OCI-LY1 (cell line): ENCODE measurements around the gene ZSWIM4.
A peak's percentile ranks its signal among the peaks of the same experiment; 100 is the strongest.

Source experiments
- H2AFZ ChIP-seq: fragments of 200-600 bp; sonication (generic), shearing (Covaris generic); 2 replicates; pipeline ENCODE4 v1.6.0; 2014; ENCODE audit warnings: antibody characterized with exemption, mild to moderate bottlenecking, low read length
- H3F3A ChIP-seq: fragments of 200-600 bp; sonication (generic), shearing (Covaris generic); 2 replicates; pipeline ENCODE4 v1.6.0; 2014; ENCODE audit warnings: mild to moderate bottlenecking, antibody characterized with exemption, low read length, moderate library complexity; ENCODE audit not compliant: insufficient read depth
- H3K27ac ChIP-seq: fragments of 200-600 bp; sonication (generic); 2 replicates; pipeline ENCODE4 v1.5.1; 2014; ENCODE audit warnings: low read length, mixed run types, mild to moderate bottlenecking, low read depth; ENCODE audit not compliant: poor library complexity, severe bottlenecking
- H3K27me3 ChIP-seq: fragments of 200-600 bp; sonication (generic); 2 replicates; pipeline ENCODE4 v1.6.0; 2014; ENCODE audit warnings: antibody characterized with exemption, mild to moderate bottlenecking, low read length, moderate library complexity; ENCODE audit not compliant: insufficient read depth
- H3K36me3 ChIP-seq: fragments of 200-600 bp; sonication (generic); 2 replicates; pipeline ENCODE4 v1.6.1; 2014; ENCODE audit warnings: mild to moderate bottlenecking, antibody characterized with exemption, low read length, moderate library complexity, mixed read lengths; ENCODE audit not compliant: insufficient read depth
- H3K4me1 ChIP-seq: fragments of 200-600 bp; sonication (generic); 2 replicates; pipeline ENCODE4 v1.5.1; 2014; ENCODE audit warnings: mild to moderate bottlenecking, low read length, moderate library complexity; ENCODE audit not compliant: insufficient read depth, severe bottlenecking
- H3K4me2 ChIP-seq: fragments of 200-600 bp; sonication (generic), shearing (Covaris generic); 2 replicates; pipeline ENCODE4 v1.6.1; 2014; ENCODE audit warnings: low read length
- H3K4me3 ChIP-seq: fragments of 200-600 bp; sonication (generic); 2 replicates; pipeline ENCODE4 v1.5.1; 2014; ENCODE audit warnings: low read length, low read depth, mild to moderate bottlenecking, mixed read lengths; ENCODE audit not compliant: poor library complexity, severe bottlenecking
- H3K79me2 ChIP-seq: fragments of 200-600 bp; shearing (Covaris generic); 2 replicates; pipeline ENCODE4 v1.6.1; 2016; ENCODE audit warnings: mixed run types, low read length, mixed read lengths; ENCODE audit not compliant: insufficient read depth
- H3K9ac ChIP-seq: fragments of 200-600 bp; sonication (generic), shearing (Covaris generic); 2 replicates; pipeline ENCODE4 v1.6.1; 2014; ENCODE audit warnings: mild to moderate bottlenecking, low read length, mixed read lengths
- H3K9me2 ChIP-seq: fragments of 200-600 bp; sonication (generic), shearing (Covaris generic); 2 replicates; pipeline ENCODE4 v1.6.1; 2014; ENCODE audit warnings: low read depth, mild to moderate bottlenecking, low read length, mixed read lengths
- H3K9me3 ChIP-seq: fragments of 200-600 bp; shearing (Covaris generic); 2 replicates; pipeline ENCODE4 v1.6.1; 2014; ENCODE audit warnings: low read length, mixed read lengths
- H4K20me1 ChIP-seq: fragments of 200-600 bp; sonication (generic), shearing (Covaris generic); 2 replicates; pipeline ENCODE4 v1.6.0; 2016; ENCODE audit warnings: mild to moderate bottlenecking, low read length; ENCODE audit not compliant: insufficient read depth
- EZH2 ChIP-seq: fragments of 200-600 bp; sonication (generic), shearing (Covaris generic); IDR thresholded peaks from 2 replicates; pipeline ENCODE4 v1.8.0; 2017; ENCODE audit warnings: borderline replicate concordance, mixed run types, mild to moderate bottlenecking, antibody characterized with exemption, low read length, moderate library complexity, mixed read lengths
- TF ChIP-seq, protein P1 (sequence below): fragments of 200-600 bp; sonication (generic), shearing (Covaris generic); IDR thresholded peaks from 2 replicates; pipeline ENCODE4 v1.5.1; 2017; ENCODE audit warnings: mild to moderate bottlenecking, antibody characterized with exemption, low read length, moderate library complexity, mixed read lengths

The ZSWIM4 gene

DNA sequence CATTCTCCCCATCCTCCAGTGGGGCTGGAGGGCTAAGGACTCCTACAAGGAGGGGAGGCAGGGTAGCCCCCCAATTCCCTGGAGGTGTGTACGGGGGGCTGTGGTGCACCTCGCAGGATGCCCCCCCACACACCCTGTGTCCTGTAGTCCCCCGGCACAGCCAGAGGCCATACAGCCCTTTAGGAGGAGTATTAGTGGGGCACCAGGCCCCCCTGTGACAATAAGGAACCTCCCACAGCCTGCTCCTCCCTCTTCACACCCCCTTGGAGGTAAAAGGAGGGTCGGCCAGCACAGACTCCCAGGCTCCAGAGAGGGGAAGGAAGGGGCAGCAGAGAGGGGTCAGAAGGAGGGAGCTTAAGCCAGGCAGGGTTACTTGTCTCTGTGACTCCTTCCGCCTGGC is 81.6 kb downstream of the ZSWIM4 start, which contains the start of gene NANOS3:
Gene NANOS3 (plus strand): TSS at position 301 of the 400 bp plus-strand sequence. CDS start 115 bp downstream, outside the sequence.
- Histone ChIP-seq H3K27me3 (0 out of 2 replicates have a peak, but pooled peaks cover 7% of the 10 kb centered on the region), H3F3A (no peaks in the 10 kb centered on the region), H3K9ac (no peak within 1 kb of the TSS), H4K20me1 (no peaks in the 10 kb centered on the region), H3K4me1 (peaks cover 5% of the 10 kb centered on the region), H3K36me3 (no peaks in the 10 kb centered on the region), H3K9me2 (no peaks in the 10 kb centered on the region), H3K4me3 (no peak within 1 kb of the TSS), H3K79me2 (no peaks in the 10 kb centered on the region), H3K9me3 (no peaks in the 10 kb centered on the region), H2AFZ (no peak within 1 kb of the TSS), H3K4me2 (no peak within 1 kb of the TSS), H3K27ac (no peak within 1 kb of the TSS)
- TF ChIP-seq EZH2 = no peak
- TF ChIP-seq, protein P1, sequence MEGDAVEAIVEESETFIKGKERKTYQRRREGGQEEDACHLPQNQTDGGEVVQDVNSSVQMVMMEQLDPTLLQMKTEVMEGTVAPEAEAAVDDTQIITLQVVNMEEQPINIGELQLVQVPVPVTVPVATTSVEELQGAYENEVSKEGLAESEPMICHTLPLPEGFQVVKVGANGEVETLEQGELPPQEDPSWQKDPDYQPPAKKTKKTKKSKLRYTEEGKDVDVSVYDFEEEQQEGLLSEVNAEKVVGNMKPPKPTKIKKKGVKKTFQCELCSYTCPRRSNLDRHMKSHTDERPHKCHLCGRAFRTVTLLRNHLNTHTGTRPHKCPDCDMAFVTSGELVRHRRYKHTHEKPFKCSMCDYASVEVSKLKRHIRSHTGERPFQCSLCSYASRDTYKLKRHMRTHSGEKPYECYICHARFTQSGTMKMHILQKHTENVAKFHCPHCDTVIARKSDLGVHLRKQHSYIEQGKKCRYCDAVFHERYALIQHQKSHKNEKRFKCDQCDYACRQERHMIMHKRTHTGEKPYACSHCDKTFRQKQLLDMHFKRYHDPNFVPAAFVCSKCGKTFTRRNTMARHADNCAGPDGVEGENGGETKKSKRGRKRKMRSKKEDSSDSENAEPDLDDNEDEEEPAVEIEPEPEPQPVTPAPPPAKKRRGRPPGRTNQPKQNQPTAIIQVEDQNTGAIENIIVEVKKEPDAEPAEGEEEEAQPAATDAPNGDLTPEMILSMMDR = no peak

DNA sequence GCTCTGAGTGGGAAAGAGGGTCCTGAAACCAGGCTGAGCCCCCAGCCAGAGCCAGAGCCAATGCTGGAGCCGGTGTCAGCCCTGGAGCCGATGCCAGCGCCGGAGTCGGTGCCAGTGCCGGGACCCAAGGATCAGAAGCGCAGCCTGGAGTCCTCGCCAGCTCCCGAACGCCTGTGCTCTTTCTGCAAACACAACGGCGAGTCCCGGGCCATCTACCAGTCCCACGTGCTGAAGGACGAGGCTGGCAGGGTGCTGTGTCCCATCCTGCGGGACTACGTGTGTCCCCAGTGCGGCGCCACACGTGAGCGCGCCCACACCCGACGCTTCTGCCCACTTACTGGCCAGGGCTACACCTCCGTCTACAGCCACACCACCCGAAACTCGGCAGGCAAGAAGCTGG is 82.1 kb downstream of the ZSWIM4 start:
- H3K4me3 ChIP-seq = no peak overlapping the region
- no peak overlapping the region for H3K9ac ChIP-seq
- H3K79me2 ChIP-seq = no peaks in the 10 kb centered on the region
- H2AFZ ChIP-seq = no peak overlapping the region
- no peak overlapping the region for H3K27ac ChIP-seq
- H3K9me2 ChIP-seq = no peaks in the 10 kb centered on the region
- H3K27me3 ChIP-seq = 0 out of 2 replicates have a peak, but pooled peaks cover 4% of the 10 kb centered on the region
- H3K9me3 ChIP-seq = no peaks in the 10 kb centered on the region
- H3F3A ChIP-seq = no peaks in the 10 kb centered on the region
- H3K4me2 ChIP-seq = no peak overlapping the region
- no peaks in the 10 kb centered on the region for H3K36me3 ChIP-seq
- TF ChIP-seq EZH2 = no peak
- TF ChIP-seq, protein P1 = no peak
- no peaks in the 10 kb centered on the region for H4K20me1 ChIP-seq
- peaks cover 5% of the 10 kb centered on the region for H3K4me1 ChIP-seq

DNA sequence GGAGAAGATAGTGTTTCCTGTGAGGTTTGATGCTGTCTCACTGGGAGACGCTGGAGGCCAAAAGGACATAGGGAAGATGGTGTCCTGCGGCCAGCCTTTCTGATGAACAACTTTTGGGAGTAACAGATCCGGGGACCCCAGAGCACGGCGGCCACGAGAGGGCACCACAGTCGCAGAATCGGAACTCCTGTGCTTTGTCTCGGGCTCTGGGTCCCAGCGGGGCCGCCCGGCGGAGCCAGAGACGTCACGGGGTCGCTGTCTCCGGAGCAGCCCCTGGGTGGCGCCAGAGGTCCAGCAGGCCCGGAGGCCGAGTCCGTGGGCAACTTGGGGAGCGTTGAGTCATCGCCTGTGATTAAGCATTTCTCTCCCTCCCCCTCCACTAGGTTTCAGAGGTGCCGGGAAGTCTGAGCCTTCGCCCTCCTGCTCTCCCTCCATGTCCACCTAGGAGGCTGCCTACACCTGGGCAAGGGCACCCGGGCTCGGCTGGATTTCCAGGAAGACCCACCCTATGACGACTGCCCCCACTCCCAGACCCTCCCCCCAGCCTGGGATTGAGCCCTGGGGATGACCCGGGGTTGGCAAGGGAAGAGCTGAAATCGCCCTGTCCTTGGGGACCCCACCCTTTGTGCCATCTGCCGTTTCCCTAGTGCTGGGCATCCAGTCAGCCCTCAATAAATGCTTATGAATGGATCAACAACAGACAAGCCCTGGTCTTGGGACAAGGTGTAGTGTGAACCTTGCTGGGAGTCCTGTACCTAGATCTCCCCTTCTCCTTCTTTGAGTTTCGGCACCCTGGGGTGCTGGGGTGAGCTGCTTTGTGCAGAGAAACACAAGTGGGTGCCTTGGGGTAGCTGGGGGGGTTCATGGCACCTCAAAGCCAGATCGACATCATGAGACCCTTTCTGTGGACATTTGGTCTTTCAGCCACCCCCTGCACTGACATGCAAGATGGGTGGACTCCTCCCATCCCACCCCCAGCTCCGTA is 85.1 kb downstream of the ZSWIM4 start:
- Histone ChIP-seq H3K4me2 (peak overlapping the region; percentile 57), H4K20me1 (no peaks in the 10 kb centered on the region), H3K9ac (no peak overlapping the region; the same call in 1 of the 2 replicates), H3K4me3 (peak overlapping the region; percentile 30), H3K4me1 (peaks cover 5% of the 10 kb centered on the region), H3K36me3 (no peaks in the 10 kb centered on the region), H3K27me3 (peaks cover 5% of the 10 kb centered on the region; the same call in 1 of the 2 replicates), H3K9me2 (no peaks in the 10 kb centered on the region), H3K79me2 (no peaks in the 10 kb centered on the region), H3K27ac (no peak overlapping the region), H3F3A (no peaks in the 10 kb centered on the region), H2AFZ (no peak overlapping the region), H3K9me3 (no peaks in the 10 kb centered on the region)
- no peak for TF ChIP-seq EZH2
- TF ChIP-seq, protein P1 = peak; percentile 98
